Vagina (tissue), 2 donors: Measurements from ENCODE around the gene GAREM1.

ENCODE experiments used
- CTCF ChIP-seq, 3 experiments: fragments of 450-650 bp in 2 of 3; fragments of 200-600 bp in 1 of 3; sonication (generic) in 1 of 3; IDR thresholded peaks; one replicate each; pipeline ENCODE4 v1.5.1; 2017 to 2019; ENCODE audit warnings: antibody characterized with exemption in 3 of 3, mild to moderate bottlenecking in 2 of 3, moderate library complexity in 2 of 3
- POLR2AphosphoS5 ChIP-seq, 2 donors: sonication (generic); formaldehyde crosslinking; IDR thresholded peaks; one replicate each; pipeline ENCODE4 v1.9.0; 2017; ENCODE audit warnings: antibody characterized with exemption in 2 of 2, mild to moderate bottlenecking in 2 of 2, low read depth in 1 of 2; ENCODE audit not compliant: insufficient read depth in 1 of 2

- no peak for TF ChIP-seq CTCF (IDR thresholded peaks at IDR 0.05)
- no peak for TF ChIP-seq POLR2AphosphoS5 (IDR thresholded peaks at IDR 0.05; ENCODE audit: insufficient read depth in 1 of 2, low read depth in 1 of 2)
Observed at GRCh38 chr18:32478807-32479206, 8.1 kb upstream of the GAREM1 start.
